Measurements from ENCODE around the gene AANAT. TPM values are rescaled to one million over a fixed set of nuclear protein-coding genes. Genes with fewer than 3 reads are reported as not detected.

The AANAT gene
- not detected for total RNA-seq

DNA sequence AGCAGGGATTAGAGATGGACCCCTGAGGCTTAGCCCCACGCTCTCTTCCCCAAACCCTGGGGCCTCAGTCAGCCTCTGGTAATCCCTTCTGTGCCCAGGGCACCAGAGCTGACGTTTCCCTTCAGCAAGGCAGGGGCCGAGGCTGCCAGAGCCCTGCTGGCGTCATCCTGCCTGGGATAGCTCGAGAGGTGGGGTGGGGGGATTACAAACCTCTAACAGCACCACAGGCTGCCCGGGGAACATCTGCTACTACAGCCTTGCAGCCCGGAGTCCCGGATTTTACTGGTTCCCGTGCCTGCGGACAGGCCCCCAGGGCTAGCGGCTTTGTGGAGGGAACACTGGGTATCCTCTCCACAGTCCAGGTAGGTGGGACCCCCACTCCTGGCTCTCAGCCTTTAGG, at the start of gene AANAT:
Gene AANAT, plus strand, starts transcription at position 238 of the 400 bp plus-strand sequence. CDS start 1,144 bp downstream, outside the sequence.
- no peak for DNase-seq
- ChIA-PET CTCF (interaction anchor here (0.6 to 3.9 kb wide), 13 partner anchors 10 to 157 kb away, joined by 3 to 95 read pairs (median 4); partner anchors contain the start of genes RHBDF2 and UBE2O), POLR2A (interaction anchor here (0.9 kb wide), 1 partner anchor 26 kb away, joined by 4 read pairs; no protein-coding TSS in a partner anchor)
- no peak within 1 kb of the TSS for H3K4me3 Mint-ChIP-seq
- H3K27ac Mint-ChIP-seq = no peak within 1 kb of the TSS
- no peaks in the 10 kb centered on the region for H3K9me3 Mint-ChIP-seq
- H3K27me3 Mint-ChIP-seq = no peaks in the 10 kb centered on the region
- intact Hi-C loops (cut with micrococcal nuclease) = no loop called here
- peaks cover 7% of the 10 kb centered on the region for H3K36me3 Mint-ChIP-seq
- peaks cover 4% of the 10 kb centered on the region for H3K4me1 Mint-ChIP-seq (ENCODE audit: low read depth)

DNA sequence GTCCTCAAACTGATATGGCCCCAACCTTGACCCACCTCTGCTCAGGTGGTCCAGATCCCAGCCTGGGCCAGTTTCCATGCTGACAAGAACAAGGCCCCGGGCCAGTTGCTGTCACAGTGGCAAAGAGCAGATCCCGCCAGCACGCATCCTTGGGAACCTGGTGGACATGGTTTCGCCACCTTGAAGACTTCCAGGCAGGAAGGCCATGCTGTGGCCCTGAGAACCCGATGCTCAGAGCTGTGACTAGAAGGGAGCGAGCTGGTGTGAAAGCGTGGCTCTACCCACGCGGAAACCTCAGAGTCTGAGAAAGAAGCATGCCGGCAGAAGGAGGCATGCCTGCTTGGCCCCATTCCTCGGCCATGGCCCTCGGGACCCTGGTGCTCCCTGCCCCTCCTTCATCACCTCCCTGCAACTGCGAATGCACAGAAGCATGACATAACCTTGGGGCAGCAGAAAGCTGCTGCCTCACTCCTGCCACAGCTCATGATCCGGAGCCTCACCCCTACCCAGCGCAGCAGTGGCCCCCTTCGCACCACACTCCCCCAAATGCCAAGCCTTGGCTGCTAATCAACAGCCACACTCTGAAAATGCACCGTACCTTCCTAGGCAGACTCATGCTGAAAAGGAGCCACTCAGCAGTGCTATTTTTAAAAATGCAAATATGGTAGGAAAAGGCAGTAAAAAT, 47.7 kb upstream of the AANAT start:
- Mint-ChIP-seq H3K27me3 (no peaks in the 10 kb centered on the region), H3K27ac (peak overlapping the region; percentile 18), H3K4me1 (ENCODE audit: low read depth) (peaks cover 11% of the 10 kb centered on the region), H3K9me3 (no peaks in the 10 kb centered on the region), H3K36me3 (no peaks in the 10 kb centered on the region), H3K4me3 (no peak overlapping the region)
- intact Hi-C loops (cut with micrococcal nuclease) = no loop called here
- ChIA-PET CTCF (interaction anchor here (1.3 to 1.6 kb wide), 2 partner anchors 11 to 22 kb away, joined by 4 to 12 read pairs; no protein-coding TSS in a partner anchor), POLR2A (no interaction called here)
- no peak for DNase-seq

GRCh38 chr17:76420356-76421043, 46.9 kb upstream of the AANAT start:
- H3K27ac Mint-ChIP-seq = no peak overlapping the region
- intact Hi-C loops (cut with micrococcal nuclease) = no loop called here
- peaks cover 11% of the 10 kb centered on the region for H3K4me1 Mint-ChIP-seq (ENCODE audit: low read depth)
- H3K4me3 Mint-ChIP-seq = no peak overlapping the region
- CTCF ChIA-PET = interaction anchor here (1.1 kb wide), 1 partner anchor 22 kb away, joined by 3 read pairs; no protein-coding TSS in a partner anchor
- DNase-seq = no peak
- POLR2A ChIA-PET = no interaction called here
- H3K36me3 Mint-ChIP-seq = no peaks in the 10 kb centered on the region
- H3K27me3 Mint-ChIP-seq = no peaks in the 10 kb centered on the region
- H3K9me3 Mint-ChIP-seq = no peaks in the 10 kb centered on the region

- CTCF ChIA-PET = interaction anchor here (1.1 kb wide), 1 partner anchor 23 kb away, joined by 3 read pairs; no protein-coding TSS in a partner anchor
- Mint-ChIP-seq H3K4me3 (no peak overlapping the region), H3K4me1 (ENCODE audit: low read depth) (peaks cover 11% of the 10 kb centered on the region), H3K27ac (no peak overlapping the region), H3K27me3 (no peaks in the 10 kb centered on the region), H3K9me3 (no peaks in the 10 kb centered on the region), H3K36me3 (no peaks in the 10 kb centered on the region)
- intact Hi-C loops (cut with micrococcal nuclease) = no loop called here
- POLR2A ChIA-PET = no interaction called here
- DNase-seq = no peak
Observed at GRCh38 chr17:76421044-76421407, 46.4 kb upstream of the AANAT start.

- Mint-ChIP-seq H3K27ac (no peak overlapping the region), H3K36me3 (no peaks in the 10 kb centered on the region), H3K9me3 (no peaks in the 10 kb centered on the region), H3K4me1 (ENCODE audit: low read depth) (peaks cover 13% of the 10 kb centered on the region), H3K4me3 (no peak overlapping the region), H3K27me3 (no peaks in the 10 kb centered on the region)
- intact Hi-C loops (cut with micrococcal nuclease) = no loop called here
- ChIA-PET POLR2A (no interaction called here), CTCF (interaction anchor here (0.9 kb wide), 1 partner anchor 12 kb away, joined by 3 read pairs; no protein-coding TSS in a partner anchor)
- DNase-seq = no peak
Observed at GRCh38 chr17:76422406-76422805, 45.0 kb upstream of the AANAT start.

GRCh38 chr17:76422860-76423259, 44.5 kb upstream of the AANAT start:
- Mint-ChIP-seq H3K9me3 (no peaks in the 10 kb centered on the region), H3K27ac (no peak overlapping the region), H3K4me3 (no peak overlapping the region), H3K27me3 (no peaks in the 10 kb centered on the region), H3K36me3 (no peaks in the 10 kb centered on the region), H3K4me1 (ENCODE audit: low read depth) (peaks cover 13% of the 10 kb centered on the region)
- ChIA-PET CTCF (interaction anchor here (0.9 kb wide), 1 partner anchor 12 kb away, joined by 3 read pairs; no protein-coding TSS in a partner anchor), POLR2A (no interaction called here)
- intact Hi-C loops (cut with micrococcal nuclease) = no loop called here
- no peak for DNase-seq

- Mint-ChIP-seq H3K27ac (no peak overlapping the region), H3K36me3 (no peaks in the 10 kb centered on the region), H3K27me3 (no peaks in the 10 kb centered on the region), H3K9me3 (no peaks in the 10 kb centered on the region), H3K4me3 (no peak overlapping the region), H3K4me1 (ENCODE audit: low read depth) (peaks cover 5% of the 10 kb centered on the region)
- ChIA-PET CTCF (interaction anchor here (1.0 to 2.2 kb wide), 3 partner anchors 18 to 79 kb away, joined by 3 to 16 read pairs (median 10); no protein-coding TSS in a partner anchor), POLR2A (no interaction called here)
- no peak for DNase-seq
- intact Hi-C loops (cut with micrococcal nuclease) = no loop called here
Observed at GRCh38 chr17:76426853-76427252, 40.5 kb upstream of the AANAT start.

DNA sequence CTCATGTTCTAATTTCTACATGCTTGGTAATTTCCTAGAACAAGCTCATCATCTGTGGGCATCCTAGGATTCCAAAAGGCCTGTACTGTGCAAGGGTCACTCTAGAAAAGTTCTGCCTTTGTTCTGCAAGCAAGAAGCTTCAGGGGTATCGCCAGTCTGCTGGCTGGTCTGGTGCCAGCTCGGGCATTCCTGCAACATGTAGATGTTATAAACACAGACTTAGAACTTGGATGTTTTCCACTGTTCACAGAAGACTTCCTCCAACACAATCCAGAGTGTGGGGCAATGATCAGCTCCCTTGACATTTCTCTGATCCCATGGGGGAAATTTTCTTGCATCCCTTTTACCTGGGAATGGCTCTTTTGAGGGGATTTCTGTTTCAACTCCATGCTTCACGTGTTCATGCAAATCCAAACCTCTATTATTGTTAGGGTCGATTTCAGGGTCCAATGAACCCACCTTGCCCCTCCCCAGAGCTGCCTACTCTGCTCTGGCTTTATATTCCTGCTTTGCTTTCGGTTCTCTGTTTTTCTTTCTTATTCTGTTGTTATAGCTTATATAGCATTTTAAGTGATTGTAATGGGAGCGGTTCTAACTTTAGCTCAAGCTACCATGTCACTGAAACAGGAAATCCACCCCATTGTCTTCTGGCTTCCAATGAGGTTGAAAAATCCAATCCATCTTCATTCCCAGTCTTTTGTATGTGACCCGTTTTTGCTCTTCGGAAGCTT, 39.7 kb upstream of the AANAT start:
- H3K27me3 Mint-ChIP-seq = no peaks in the 10 kb centered on the region
- peaks cover 5% of the 10 kb centered on the region for H3K4me1 Mint-ChIP-seq (ENCODE audit: low read depth)
- POLR2A ChIA-PET = no interaction called here
- H3K36me3 Mint-ChIP-seq = no peaks in the 10 kb centered on the region
- intact Hi-C loops (cut with micrococcal nuclease) = no loop called here
- H3K4me3 Mint-ChIP-seq = no peak overlapping the region
- CTCF ChIA-PET = interaction anchor here (0.9 to 2.2 kb wide), 4 partner anchors 19 to 78 kb away, joined by 3 to 16 read pairs (median 6); no protein-coding TSS in a partner anchor
- H3K27ac Mint-ChIP-seq = no peak overlapping the region
- DNase-seq = no peak
- H3K9me3 Mint-ChIP-seq = no peaks in the 10 kb centered on the region

DNA sequence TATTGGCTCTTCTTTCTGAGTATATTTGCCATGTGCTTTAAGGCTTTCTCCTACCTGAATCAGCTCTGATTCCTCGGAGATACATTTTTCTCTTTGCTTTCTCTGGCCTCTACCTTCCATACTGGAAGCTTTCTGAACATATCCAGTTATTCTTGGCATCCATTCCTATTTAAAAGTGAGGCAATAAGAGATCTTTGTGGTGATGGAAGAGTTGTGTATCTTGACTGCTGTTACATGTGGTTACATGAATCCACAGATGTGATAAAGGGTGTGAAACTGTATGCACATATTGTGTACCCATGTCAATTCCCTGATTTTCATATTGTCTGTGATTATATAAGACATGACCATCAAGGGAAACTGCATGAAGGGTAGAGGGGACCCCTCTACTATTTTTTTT, 38.9 kb upstream of the AANAT start:
- H3K4me1 Mint-ChIP-seq (ENCODE audit: low read depth) = peaks cover 5% of the 10 kb centered on the region
- ChIA-PET POLR2A (no interaction called here), CTCF (interaction anchor here (0.9 to 2.2 kb wide), 2 partner anchors 20 to 22 kb away, joined by 3 to 16 read pairs; no protein-coding TSS in a partner anchor)
- H3K4me3 Mint-ChIP-seq = no peak overlapping the region
- no peaks in the 10 kb centered on the region for H3K36me3 Mint-ChIP-seq
- intact Hi-C loops (cut with micrococcal nuclease) = no loop called here
- H3K9me3 Mint-ChIP-seq = no peaks in the 10 kb centered on the region
- H3K27ac Mint-ChIP-seq = no peak overlapping the region
- DNase-seq = no peak
- H3K27me3 Mint-ChIP-seq = no peaks in the 10 kb centered on the region

GRCh38 chr17:76431509-76431908, 35.9 kb upstream of the AANAT start:
- no peak for DNase-seq
- Mint-ChIP-seq H3K4me3 (no peak overlapping the region), H3K27ac (no peak overlapping the region), H3K27me3 (no peaks in the 10 kb centered on the region), H3K36me3 (no peaks in the 10 kb centered on the region), H3K4me1 (ENCODE audit: low read depth) (peaks cover 5% of the 10 kb centered on the region), H3K9me3 (no peaks in the 10 kb centered on the region)
- intact Hi-C loops (cut with micrococcal nuclease) = no loop called here
- CTCF ChIA-PET = interaction anchor here (0.6 to 1.5 kb wide), 2 partner anchors 33 to 50 kb away, joined by 3 to 4 read pairs; no protein-coding TSS in a partner anchor
- POLR2A ChIA-PET = no interaction called here

DNA sequence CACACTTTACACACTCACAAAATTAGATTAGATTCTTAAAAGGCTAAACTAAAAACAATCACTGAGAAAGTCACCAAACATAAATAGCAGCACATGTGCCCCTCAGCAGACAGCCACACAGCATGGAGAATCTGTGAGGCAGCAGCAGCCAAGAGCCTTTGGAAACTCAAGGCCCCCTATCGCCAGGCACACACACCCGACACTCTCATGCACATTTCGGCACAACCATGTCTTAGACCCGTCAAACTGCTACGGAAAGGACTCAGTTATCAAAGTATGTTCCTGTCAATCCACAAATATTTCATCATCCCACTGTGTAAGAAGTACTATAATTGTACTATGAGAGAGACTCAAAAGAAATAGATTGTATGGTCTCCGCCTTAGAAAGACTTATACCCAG, 35.4 kb upstream of the AANAT start:
- Mint-ChIP-seq H3K36me3 (no peaks in the 10 kb centered on the region), H3K27ac (no peak overlapping the region), H3K4me3 (no peak overlapping the region), H3K9me3 (no peaks in the 10 kb centered on the region), H3K4me1 (ENCODE audit: low read depth) (peaks cover 3% of the 10 kb centered on the region), H3K27me3 (no peaks in the 10 kb centered on the region)
- ChIA-PET CTCF (interaction anchor here (1.5 kb wide), 1 partner anchor 33 kb away, joined by 4 read pairs; no protein-coding TSS in a partner anchor), POLR2A (no interaction called here)
- no peak for DNase-seq
- intact Hi-C loops (cut with micrococcal nuclease) = no loop called here

Measured in activated CD4-positive, alpha-beta memory T cell treated with anti-CD3 and anti-CD28 coated beads for 36 hours (primary cell).